Measurements from ENCODE around the gene PGM2L1. TPM values are rescaled to one million over a fixed set of nuclear protein-coding genes. Genes with fewer than 3 reads are reported as not detected.

PGM2L1 gene
- total RNA-seq: 1 to 10 TPM; 1.4 to 6.2 (median 2.3) TPM
- 1 to 10 TPM; 1.0 to 1.5 TPM for polyA plus RNA-seq
- long read RNA-seq, donor 1, full-length matches to known transcripts: 12 of 17 reads
- long read RNA-seq, donor 1, partial matches to known transcripts: 2 of 17 reads
- long read RNA-seq, donor 1, other reads (novel, unspliced or antisense): 3 of 17 reads
- long read RNA-seq, donor 2, full-length matches to known transcripts: 3 of 3 reads
- long read RNA-seq, donor 2, partial matches to known transcripts: 0 of 3 reads
- long read RNA-seq, donor 2, other reads (novel, unspliced or antisense): 0 of 3 reads
- long read RNA-seq, donor 3, full-length matches to known transcripts: 3 of 4 reads
- long read RNA-seq, donor 3, partial matches to known transcripts: 0 of 4 reads
- long read RNA-seq, donor 3, other reads (novel, unspliced or antisense): 1 of 4 reads

- Histone ChIP-seq H3K9me3 (no peaks in the 10 kb centered on the region), H3K27ac (peak within 1 kb of the TSS; percentile 75 to 90), H3K4me3 (peak within 1 kb of the TSS; percentile 87), H3K36me3 (no peaks in the 10 kb centered on the region), H3K27me3 (no peaks in the 10 kb centered on the region), H3K4me1 (ENCODE audit: insufficient read depth) (no peaks in the 10 kb centered on the region)
- WGBS, 3 donors: 0% methylated on average over 66 to 71 of the region's 71 CpGs
- intact Hi-C loops (cut with DNase I): loop anchor here in 2 of 4 donors (10.0 kb wide), 1 partner anchor 46 kb away; no protein-coding TSS in a partner anchor
- peak; percentile 92 to 95 (median 93) for DNase-seq
- TF ChIP-seq POLR2A (IDR thresholded peaks at IDR 0.05) (peak; percentile 35), CTCF (IDR thresholded peaks at IDR 0.05) (no peak), EP300 (IDR thresholded peaks at IDR 0.05) (peak; percentile 70)
Measured at GRCh38 chr11:74398244-74399159, at the start of gene PGM2L1. PGM2L1 (minus strand) TSS chr11:74398433; CDS start chr11:74398161, 272 bp downstream.

- H3K27ac ChIP-seq: no peak overlapping the region
- no peak for DNase-seq
- no peaks in the 10 kb centered on the region for H3K9me3 ChIP-seq
- H3K36me3 ChIP-seq: no peaks in the 10 kb centered on the region
- H3K4me3 ChIP-seq: no peak overlapping the region
- no peak for TF ChIP-seq CTCF (IDR thresholded peaks at IDR 0.05)
- TF ChIP-seq POLR2A (IDR thresholded peaks at IDR 0.05): no peak
- TF ChIP-seq EP300 (IDR thresholded peaks at IDR 0.05): no peak
- peaks cover 9% of the 10 kb centered on the region for H3K4me1 ChIP-seq (ENCODE audit: insufficient read depth)
- no peaks in the 10 kb centered on the region for H3K27me3 ChIP-seq
- intact Hi-C loops (cut with DNase I): loop anchor here (5.0 to 10.0 kb wide), 3 partner anchors 53 to 190 kb away; partner anchors contain the start of gene PGM2L1 (in 2 of the 4)
Measured at GRCh38 chr11:74447720-74448119, 49.5 kb upstream of the PGM2L1 start.

GRCh38 chr11:74446532-74446938 lies 48.3 kb upstream of the PGM2L1 start:
- peaks cover 12% of the 10 kb centered on the region for H3K4me1 ChIP-seq (ENCODE audit: insufficient read depth)
- H3K27ac ChIP-seq: no peak overlapping the region
- whole genome bisulfite sequencing, 3 donors: 78 to 93% (median 83%) methylated on average over 1 of the region's 1 CpG
- no peaks in the 10 kb centered on the region for H3K36me3 ChIP-seq
- H3K4me3 ChIP-seq: no peak overlapping the region
- no peak for DNase-seq
- TF ChIP-seq CTCF (IDR thresholded peaks at IDR 0.05): no peak
- no peak for TF ChIP-seq POLR2A (IDR thresholded peaks at IDR 0.05)
- TF ChIP-seq EP300 (IDR thresholded peaks at IDR 0.05): no peak
- no peaks in the 10 kb centered on the region for H3K9me3 ChIP-seq
- H3K27me3 ChIP-seq: no peaks in the 10 kb centered on the region
- intact Hi-C loops (cut with DNase I): loop anchor here (5.0 to 10.0 kb wide), 3 partner anchors 52 to 189 kb away; partner anchors contain the start of gene PGM2L1 (in 2 of the 4)

GRCh38 chr11:74444173-74444826 lies 46.1 kb upstream of the PGM2L1 start:
- intact Hi-C loops (cut with DNase I): loop anchor here in 2 of 4 donors (5.0 to 10.0 kb wide), 2 partner anchors 49 to 187 kb away; partner anchors contain the start of gene PGM2L1 (in 2 of the 2)
- TF ChIP-seq CTCF (IDR thresholded peaks at IDR 0.05): no peak
- no peak for TF ChIP-seq POLR2A (IDR thresholded peaks at IDR 0.05)
- TF ChIP-seq EP300 (IDR thresholded peaks at IDR 0.05): no peak
- H3K27me3 ChIP-seq: no peaks in the 10 kb centered on the region
- H3K36me3 ChIP-seq: no peaks in the 10 kb centered on the region
- no peak overlapping the region for H3K4me3 ChIP-seq
- peak overlapping the region in 1 of 2 donors; percentile 82 for H3K27ac ChIP-seq
- DNase-seq: no peak
- no peaks in the 10 kb centered on the region for H3K9me3 ChIP-seq
- H3K4me1 ChIP-seq (ENCODE audit: insufficient read depth): peaks cover 12% of the 10 kb centered on the region
- 29 to 33% (median 29%) methylated on average over 9 of the region's 9 CpGs for WGBS, 3 donors

Measured in ovary (tissue), 10 donors.